GM23338 (cell line): ENCODE results near the gene RORC. TPM values are rescaled to one million over a fixed set of nuclear protein-coding genes. Genes with fewer than 3 reads are reported as not detected.

Experiments used
- ATAC-seq: fragments of 200-7000 bp; cut with Tn5 transposase; 3 replicates; pipeline ENCODE4 v1.9.1; 2020
- DNase-seq: peaks from one replicate; pipeline ENCODE4 v3.0.0-alpha.2; 2015; ENCODE audit warnings: low spot score
- H2AFZ ChIP-seq: fragments of 200-600 bp; sonication (generic); 2 replicates; pipeline ENCODE4 v1.8.0; 2016; ENCODE audit warnings: antibody characterized with exemption, mild to moderate bottlenecking, moderate library complexity
- H3F3A ChIP-seq: fragments of 200-600 bp; sonication (generic); replicated peaks from 2 replicates; pipeline ENCODE4 v1.8.0; 2017; ENCODE audit warnings: antibody characterized with exemption, mixed run types, low read depth
- H3K27ac ChIP-seq: fragments of 200-600 bp; sonication (generic); 2 replicates; pipeline ENCODE4 v1.6.1; 2016; ENCODE audit warnings: low read depth
- H3K27me3 ChIP-seq: fragments of 200-600 bp; sonication (generic); 2 replicates; pipeline ENCODE4 v1.8.0; 2016; ENCODE audit warnings: mild to moderate bottlenecking, mixed run types, moderate library complexity; ENCODE audit not compliant: insufficient read depth
- H3K36me3 ChIP-seq: fragments of 200-600 bp; sonication (generic); 2 replicates; pipeline ENCODE4 v1.8.0; 2016; ENCODE audit warnings: mild to moderate bottlenecking; ENCODE audit not compliant: insufficient read depth
- H3K4me1 ChIP-seq: fragments of 200-600 bp; sonication (generic); 2 replicates; pipeline ENCODE4 v1.8.0; 2016; ENCODE audit warnings: mild to moderate bottlenecking, moderate library complexity; ENCODE audit not compliant: insufficient read depth
- H3K4me2 ChIP-seq: fragments of 200-600 bp; sonication (generic); 2 replicates; pipeline ENCODE4 v1.7.1; 2017; ENCODE audit warnings: mixed run types
- H3K4me3 ChIP-seq: fragments of 200-600 bp; sonication (generic); 2 replicates; pipeline ENCODE4 v1.6.1; 2016; ENCODE audit warnings: mixed run types
- H3K79me2 ChIP-seq: fragments of 200-600 bp; sonication (generic); replicated peaks from 2 replicates; pipeline ENCODE4 v1.8.0; 2017; ENCODE audit warnings: mild to moderate bottlenecking; ENCODE audit not compliant: insufficient read depth
- H3K9me2 ChIP-seq: fragments of 200-600 bp; sonication (generic); 2 replicates; pipeline ENCODE4 v1.8.0; 2017; ENCODE audit not compliant: insufficient read depth
- H4K20me1 ChIP-seq: fragments of 200-600 bp; sonication (generic); replicated peaks from 2 replicates; pipeline ENCODE4 v1.8.0; 2017; ENCODE audit warnings: mild to moderate bottlenecking; ENCODE audit not compliant: insufficient read depth
- H3K27ac Mint-ChIP-seq: 2 replicates; pipeline ENCODE4 v1.8.0; 2020; ENCODE audit warnings: inconsistent platforms, mild to moderate bottlenecking, moderate library complexity, mixed read lengths
- H3K27me3 Mint-ChIP-seq: 3 replicates; pipeline ENCODE4 v1.8.0; 2022; ENCODE audit warnings: low read depth, mild to moderate bottlenecking, moderate library complexity, mixed read lengths, inconsistent platforms; ENCODE audit not compliant: insufficient read depth, poor library complexity
- H3K36me3 Mint-ChIP-seq: 3 replicates; pipeline ENCODE4 v1.8.0; 2021; ENCODE audit warnings: low read depth, mild to moderate bottlenecking, inconsistent platforms, moderate library complexity, mixed read lengths
- H3K4me1 Mint-ChIP-seq: 3 replicates; pipeline ENCODE4 v1.8.0; 2020; ENCODE audit warnings: mild to moderate bottlenecking, inconsistent platforms, mixed read lengths
- H3K4me3 Mint-ChIP-seq: 3 replicates; pipeline ENCODE4 v1.8.0; 2021; ENCODE audit warnings: moderate library complexity, mild to moderate bottlenecking, inconsistent platforms, mixed read lengths
- H3K9me3 Mint-ChIP-seq: 3 replicates; pipeline ENCODE4 v1.8.0; 2020; ENCODE audit warnings: moderate library complexity, mild to moderate bottlenecking, inconsistent platforms, mixed read lengths
- CREB1 ChIP-seq: fragments of 250-450 bp; sonication (Bioruptor Pico); IDR thresholded peaks from 2 replicates; pipeline ENCODE4 v1.5.0; 2020; ENCODE audit warnings: low read depth, mild to moderate bottlenecking, moderate library complexity
- EZH2 ChIP-seq: fragments of 200-600 bp; sonication (generic); IDR thresholded peaks from one replicate; pipeline ENCODE4 v1.8.0; 2017; ENCODE audit warnings: antibody characterized with exemption, mild to moderate bottlenecking, low read depth; ENCODE audit not compliant: unreplicated experiment
- EZH2phosphoT487 ChIP-seq: fragments of 200-600 bp; sonication (generic); IDR thresholded peaks from one replicate; pipeline ENCODE4 v1.8.1; 2018; ENCODE audit warnings: antibody characterized with exemption; ENCODE audit not compliant: unreplicated experiment
- JUNB ChIP-seq: IDR thresholded peaks from one replicate; pipeline ENCODE4 v1.6.1; 2016; ENCODE audit warnings: antibody characterized with exemption; ENCODE audit not compliant: unreplicated experiment
- NANOG ChIP-seq: IDR thresholded peaks from 2 replicates; pipeline ENCODE4 v1.6.1; 2016; ENCODE audit warnings: antibody characterized with exemption, borderline replicate concordance
- STAT1 ChIP-seq: IDR thresholded peaks from one replicate; pipeline ENCODE4 v1.6.1; 2016; ENCODE audit warnings: antibody characterized with exemption; ENCODE audit not compliant: unreplicated experiment
- ZNF114 ChIP-seq: fragments of 250-450 bp; sonication (Bioruptor Pico); IDR thresholded peaks from 2 replicates; pipeline ENCODE4 v1.5.0; 2020; ENCODE audit warnings: mild to moderate bottlenecking, moderate library complexity
- ZNF331 ChIP-seq: fragments of 250-450 bp; sonication (Bioruptor Pico); IDR thresholded peaks from 2 replicates; pipeline ENCODE4 v1.5.0; 2020; ENCODE audit warnings: low read depth, mild to moderate bottlenecking, moderate library complexity
- polyA plus RNA-seq: library from polyadenylated mRNA; unstranded; fragments of >200 nt; fragmentation: Nextera tagmentation; extraction: Ambion mirVana; gene quantifications from 2 replicates; pipeline ENCODE4 v1.2.1, GENCODE V29; 2016
- total RNA-seq: library from RNA; depleted of rRNA; stranded (reverse); fragments of >200 nt; shearing (Covaris generic); gene quantifications from 2 replicates; pipeline ENCODE4 v1.2.3, GENCODE V29; 2014
- TF ChIP-seq, protein P1 (sequence below): fragments of 250-450 bp; sonication (Bioruptor Pico); IDR thresholded peaks from 2 replicates; pipeline ENCODE4 v1.5.0; 2020; ENCODE audit warnings: mild to moderate bottlenecking, moderate library complexity

RORC gene
- total and polyA plus RNA-seq, 2 experiments from 2014 or later: 0.29 to 0.97 TPM

GRCh38 chr1:151799179-151800022 lies 32.2 kb downstream of the RORC start (continued):
- TF ChIP-seq EZH2: no peak
- no peak for TF ChIP-seq NANOG
- no peak for TF ChIP-seq JUNB
- no peak for TF ChIP-seq STAT1
- TF ChIP-seq ZNF114 (CRISPR knock-in tag): no peak
- no peak for TF ChIP-seq EZH2phosphoT487
- TF ChIP-seq ZNF331 (CRISPR knock-in tag): no peak
- TF ChIP-seq CREB1 (CRISPR knock-in tag): no peak

DNA sequence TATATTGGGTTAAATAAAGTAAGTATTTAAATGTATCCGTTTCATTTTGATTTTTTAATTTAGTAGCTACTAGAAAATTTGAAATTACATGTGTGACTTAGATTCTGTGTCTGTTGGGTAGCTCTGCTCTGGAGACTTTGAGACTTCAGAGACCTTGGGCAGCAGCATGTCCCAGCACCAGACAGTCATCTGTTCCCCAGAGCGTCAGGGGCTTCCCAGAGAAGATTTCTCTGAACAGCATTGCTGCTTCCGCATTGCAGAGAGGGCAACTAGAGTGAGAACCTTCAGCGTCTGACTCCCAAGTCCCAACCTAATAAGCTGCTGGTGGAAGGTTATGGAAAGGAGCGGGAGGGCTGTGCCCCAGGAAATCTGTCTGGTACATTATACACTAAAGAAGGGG lies 33.0 kb downstream of the RORC start:
- ATAC-seq: no peak
- H3K9me3 Mint-ChIP-seq: no peaks in the 10 kb centered on the region
- Histone ChIP-seq H3K27me3 (no peaks in the 10 kb centered on the region), H3F3A (no peaks in the 10 kb centered on the region), H4K20me1 (0 out of 2 replicates have a peak, but pooled peaks cover 2% of the 10 kb centered on the region), H2AFZ (no peak overlapping the region), H3K4me3 (no peak overlapping the region), H3K27ac (no peak overlapping the region), H3K36me3 (no peaks in the 10 kb centered on the region), H3K4me1 (0 out of 2 replicates have a peak, but pooled peaks cover 3% of the 10 kb centered on the region), H3K79me2 (no peaks in the 10 kb centered on the region), H3K4me2 (no peak overlapping the region), H3K9me2 (no peaks in the 10 kb centered on the region)
- no peak overlapping the region for H3K27ac Mint-ChIP-seq
- H3K27me3 Mint-ChIP-seq: no peaks in the 10 kb centered on the region
- peaks cover 14% of the 10 kb centered on the region for H3K4me1 Mint-ChIP-seq
- TF ChIP-seq, protein P1, sequence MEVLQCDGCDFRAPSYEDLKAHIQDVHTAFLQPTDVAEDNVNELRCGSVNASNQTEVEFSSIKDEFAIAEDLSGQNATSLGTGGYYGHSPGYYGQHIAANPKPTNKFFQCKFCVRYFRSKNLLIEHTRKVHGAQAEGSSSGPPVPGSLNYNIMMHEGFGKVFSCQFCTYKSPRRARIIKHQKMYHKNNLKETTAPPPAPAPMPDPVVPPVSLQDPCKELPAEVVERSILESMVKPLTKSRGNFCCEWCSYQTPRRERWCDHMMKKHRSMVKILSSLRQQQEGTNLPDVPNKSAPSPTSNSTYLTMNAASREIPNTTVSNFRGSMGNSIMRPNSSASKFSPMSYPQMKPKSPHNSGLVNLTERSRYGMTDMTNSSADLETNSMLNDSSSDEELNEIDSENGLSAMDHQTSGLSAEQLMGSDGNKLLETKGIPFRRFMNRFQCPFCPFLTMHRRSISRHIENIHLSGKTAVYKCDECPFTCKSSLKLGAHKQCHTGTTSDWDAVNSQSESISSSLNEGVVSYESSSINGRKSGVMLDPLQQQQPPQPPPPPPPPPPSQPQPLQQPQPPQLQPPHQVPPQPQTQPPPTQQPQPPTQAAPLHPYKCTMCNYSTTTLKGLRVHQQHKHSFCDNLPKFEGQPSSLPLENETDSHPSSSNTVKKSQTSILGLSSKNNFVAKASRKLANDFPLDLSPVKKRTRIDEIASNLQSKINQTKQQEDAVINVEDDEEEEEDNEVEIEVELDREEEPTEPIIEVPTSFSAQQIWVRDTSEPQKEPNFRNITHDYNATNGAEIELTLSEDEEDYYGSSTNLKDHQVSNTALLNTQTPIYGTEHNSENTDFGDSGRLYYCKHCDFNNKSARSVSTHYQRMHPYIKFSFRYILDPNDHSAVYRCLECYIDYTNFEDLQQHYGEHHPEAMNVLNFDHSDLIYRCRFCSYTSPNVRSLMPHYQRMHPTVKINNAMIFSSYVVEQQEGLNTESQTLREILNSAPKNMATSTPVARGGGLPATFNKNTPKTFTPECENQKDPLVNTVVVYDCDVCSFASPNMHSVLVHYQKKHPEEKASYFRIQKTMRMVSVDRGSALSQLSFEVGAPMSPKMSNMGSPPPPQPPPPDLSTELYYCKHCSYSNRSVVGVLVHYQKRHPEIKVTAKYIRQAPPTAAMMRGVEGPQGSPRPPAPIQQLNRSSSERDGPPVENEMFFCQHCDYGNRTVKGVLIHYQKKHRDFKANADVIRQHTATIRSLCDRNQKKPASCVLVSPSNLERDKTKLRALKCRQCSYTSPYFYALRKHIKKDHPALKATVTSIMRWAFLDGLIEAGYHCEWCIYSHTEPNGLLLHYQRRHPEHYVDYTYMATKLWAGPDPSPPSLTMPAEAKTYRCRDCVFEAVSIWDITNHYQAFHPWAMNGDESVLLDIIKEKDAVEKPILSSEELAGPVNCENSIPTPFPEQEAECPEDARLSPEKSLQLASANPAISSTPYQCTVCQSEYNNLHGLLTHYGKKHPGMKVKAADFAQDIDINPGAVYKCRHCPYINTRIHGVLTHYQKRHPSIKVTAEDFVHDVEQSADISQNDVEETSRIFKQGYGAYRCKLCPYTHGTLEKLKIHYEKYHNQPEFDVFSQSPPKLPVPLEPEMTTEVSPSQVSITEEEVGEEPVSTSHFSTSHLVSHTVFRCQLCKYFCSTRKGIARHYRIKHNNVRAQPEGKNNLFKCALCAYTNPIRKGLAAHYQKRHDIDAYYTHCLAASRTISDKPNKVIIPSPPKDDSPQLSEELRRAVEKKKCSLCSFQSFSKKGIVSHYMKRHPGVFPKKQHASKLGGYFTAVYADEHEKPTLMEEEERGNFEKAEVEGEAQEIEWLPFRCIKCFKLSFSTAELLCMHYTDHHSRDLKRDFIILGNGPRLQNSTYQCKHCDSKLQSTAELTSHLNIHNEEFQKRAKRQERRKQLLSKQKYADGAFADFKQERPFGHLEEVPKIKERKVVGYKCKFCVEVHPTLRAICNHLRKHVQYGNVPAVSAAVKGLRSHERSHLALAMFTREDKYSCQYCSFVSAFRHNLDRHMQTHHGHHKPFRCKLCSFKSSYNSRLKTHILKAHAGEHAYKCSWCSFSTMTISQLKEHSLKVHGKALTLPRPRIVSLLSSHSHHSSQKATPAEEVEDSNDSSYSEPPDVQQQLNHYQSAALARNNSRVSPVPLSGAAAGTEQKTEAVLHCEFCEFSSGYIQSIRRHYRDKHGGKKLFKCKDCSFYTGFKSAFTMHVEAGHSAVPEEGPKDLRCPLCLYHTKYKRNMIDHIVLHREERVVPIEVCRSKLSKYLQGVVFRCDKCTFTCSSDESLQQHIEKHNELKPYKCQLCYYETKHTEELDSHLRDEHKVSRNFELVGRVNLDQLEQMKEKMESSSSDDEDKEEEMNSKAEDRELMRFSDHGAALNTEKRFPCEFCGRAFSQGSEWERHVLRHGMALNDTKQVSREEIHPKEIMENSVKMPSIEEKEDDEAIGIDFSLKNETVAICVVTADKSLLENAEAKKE (CRISPR knock-in tag): no peak
- TF ChIP-seq JUNB (no peak), STAT1 (no peak), ZNF331 (CRISPR knock-in tag) (no peak), EZH2phosphoT487 (no peak)
- H3K36me3 Mint-ChIP-seq: no peaks in the 10 kb centered on the region
- no peak for DNase-seq
- no peak overlapping the region for H3K4me3 Mint-ChIP-seq
